ENCODE measurements around the gene ATRNL1. TPM values are rescaled to one million over a fixed set of nuclear protein-coding genes. Genes with fewer than 3 reads are reported as not detected.

The ATRNL1 gene
- total RNA-seq, 1 experiment from 2014 or later: not detected

DNA sequence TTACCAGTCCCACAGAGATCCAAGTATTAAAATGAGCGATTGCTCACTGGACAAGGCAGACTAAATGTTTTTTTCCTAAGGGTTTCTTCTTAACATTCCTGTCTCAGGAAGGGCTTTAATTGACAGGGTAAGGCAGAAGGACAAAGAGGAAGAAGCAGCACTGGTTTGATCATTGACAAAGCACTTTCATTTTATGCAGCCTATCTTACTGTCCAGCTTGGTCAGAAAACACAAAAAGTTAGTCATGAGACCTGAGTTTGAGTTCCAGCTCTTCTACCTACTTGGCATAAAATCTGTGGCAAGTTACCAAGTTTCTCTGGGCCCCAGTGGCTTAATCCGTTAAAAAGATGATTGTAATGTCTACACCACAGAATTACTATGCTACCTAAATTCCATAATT lies 721.4 kb downstream of the ATRNL1 start:
- Mint-ChIP-seq H3K4me3 (ENCODE audit: unreplicated experiment) (no peak overlapping the region), H3K27me3 (ENCODE audit: insufficient read depth, unreplicated experiment) (no peaks in the 10 kb centered on the region), H3K9me3 (ENCODE audit: unreplicated experiment) (no peaks in the 10 kb centered on the region), H3K4me1 (ENCODE audit: low read depth, unreplicated experiment) (no peaks in the 10 kb centered on the region), H3K36me3 (ENCODE audit: insufficient read depth, unreplicated experiment) (no peaks in the 10 kb centered on the region), H3K27ac (ENCODE audit: unreplicated experiment) (no peak overlapping the region)
- Histone ChIP-seq H3K36me3 (ENCODE audit: control insufficient read depth, insufficient read depth, low read length) (no peaks in the 10 kb centered on the region), H3K4me1 (no peaks in the 10 kb centered on the region), H3K9me3 (no peaks in the 10 kb centered on the region; the same call in 1 of the 2 replicates), H3K27me3 (replicated peaks; ENCODE audit: control insufficient read depth, insufficient read depth, low read length) (no peaks in the 10 kb centered on the region), H3K4me3 (ENCODE audit: low read depth, low read length) (no peak overlapping the region)
- DNase-seq: no peak
- no peak for TF ChIP-seq CTCF (IDR thresholded peaks at IDR 0.05; ENCODE audit: insufficient read depth in 1 of 2, low read depth in 1 of 2, low read length in 1 of 2, severe bottlenecking in 1 of 2, unreplicated experiment in 1 of 2)
- CTCF ChIA-PET: no interaction called here
- intact Hi-C loops (cut with micrococcal nuclease; ENCODE audit: unreplicated experiment): no loop called here
- POLR2A ChIA-PET: no interaction called here
- no TSS peak for BruUV-seq (replicated peaks)

DNA sequence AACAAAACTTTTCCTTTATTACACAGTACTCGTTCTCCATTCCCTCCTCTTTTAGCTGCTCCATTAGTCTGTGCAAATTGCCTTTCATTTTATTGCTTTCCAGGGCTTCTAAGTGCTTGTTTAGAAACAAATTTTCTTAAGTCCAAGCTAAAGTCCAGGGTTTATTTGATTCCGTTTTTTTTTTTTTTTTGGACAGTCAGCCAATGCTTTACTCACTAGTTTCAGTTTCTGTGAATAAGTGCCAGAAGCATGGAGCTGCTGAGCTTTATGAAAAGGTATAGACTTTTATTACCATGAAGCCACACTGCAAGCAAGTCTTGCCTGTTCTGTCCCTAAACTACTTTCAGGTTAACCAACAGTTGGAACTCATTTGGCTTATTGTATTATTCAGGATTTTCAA lies 724.8 kb downstream of the ATRNL1 start:
- peaks cover 11% of the 10 kb centered on the region for H3K9me3 Mint-ChIP-seq (ENCODE audit: unreplicated experiment)
- no peaks in the 10 kb centered on the region for H3K4me1 Mint-ChIP-seq (ENCODE audit: low read depth, unreplicated experiment)
- TF ChIP-seq CTCF (IDR thresholded peaks at IDR 0.05; ENCODE audit: insufficient read depth in 1 of 2, low read depth in 1 of 2, low read length in 1 of 2, severe bottlenecking in 1 of 2, unreplicated experiment in 1 of 2): no peak
- no peaks in the 10 kb centered on the region for H3K36me3 ChIP-seq (ENCODE audit: control insufficient read depth, insufficient read depth, low read length)
- ChIA-PET CTCF (no interaction called here), POLR2A (no interaction called here)
- no peak overlapping the region for H3K4me3 ChIP-seq (ENCODE audit: low read depth, low read length)
- no peak for DNase-seq
- no peak overlapping the region for H3K27ac Mint-ChIP-seq (ENCODE audit: unreplicated experiment)
- H3K4me3 Mint-ChIP-seq (ENCODE audit: unreplicated experiment): no peak overlapping the region
- BruUV-seq (replicated peaks): no TSS peak
- H3K4me1 ChIP-seq: no peaks in the 10 kb centered on the region
- no peaks in the 10 kb centered on the region for H3K27me3 ChIP-seq (replicated peaks; ENCODE audit: control insufficient read depth, insufficient read depth, low read length)
- H3K9me3 ChIP-seq: no peaks in the 10 kb centered on the region
- intact Hi-C loops (cut with micrococcal nuclease; ENCODE audit: unreplicated experiment): no loop called here
- no peaks in the 10 kb centered on the region for H3K36me3 Mint-ChIP-seq (ENCODE audit: insufficient read depth, unreplicated experiment)
- peaks cover 5% of the 10 kb centered on the region for H3K27me3 Mint-ChIP-seq (ENCODE audit: insufficient read depth, unreplicated experiment)

DNA sequence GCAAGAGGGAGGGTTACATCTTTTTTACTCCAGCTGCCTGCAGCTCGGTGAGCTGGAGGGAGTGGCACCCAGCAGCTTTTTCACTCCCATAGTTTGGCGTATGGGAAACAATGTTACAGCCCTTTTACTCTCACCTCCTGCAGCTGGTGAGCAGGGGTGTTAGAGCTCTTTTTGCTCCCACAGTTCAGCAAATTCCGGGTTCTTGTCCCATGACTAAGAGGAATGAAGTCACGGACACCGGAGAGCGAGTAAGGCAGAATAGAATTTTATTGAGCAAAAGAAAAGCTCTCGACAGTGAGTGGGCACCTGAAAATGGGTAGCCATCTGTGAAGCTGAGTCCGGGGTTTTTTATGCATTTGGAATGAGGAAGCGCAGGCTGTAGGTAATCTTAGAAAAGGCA lies 733.2 kb downstream of the ATRNL1 start:
- Mint-ChIP-seq H3K27me3 (ENCODE audit: insufficient read depth, unreplicated experiment) (peaks cover 9% of the 10 kb centered on the region), H3K36me3 (ENCODE audit: insufficient read depth, unreplicated experiment) (no peaks in the 10 kb centered on the region), H3K4me3 (ENCODE audit: unreplicated experiment) (no peak overlapping the region), H3K9me3 (ENCODE audit: unreplicated experiment) (peaks cover 11% of the 10 kb centered on the region), H3K27ac (ENCODE audit: unreplicated experiment) (no peak overlapping the region), H3K4me1 (ENCODE audit: low read depth, unreplicated experiment) (no peaks in the 10 kb centered on the region)
- no peak for TF ChIP-seq CTCF (IDR thresholded peaks at IDR 0.05; ENCODE audit: insufficient read depth in 1 of 2, low read depth in 1 of 2, low read length in 1 of 2, severe bottlenecking in 1 of 2, unreplicated experiment in 1 of 2)
- BruUV-seq (replicated peaks): no TSS peak
- Histone ChIP-seq H3K4me1 (no peaks in the 10 kb centered on the region), H3K4me3 (ENCODE audit: low read depth, low read length) (no peak overlapping the region), H3K36me3 (ENCODE audit: control insufficient read depth, insufficient read depth, low read length) (no peaks in the 10 kb centered on the region), H3K9me3 (no peaks in the 10 kb centered on the region), H3K27me3 (replicated peaks; ENCODE audit: control insufficient read depth, insufficient read depth, low read length) (no peaks in the 10 kb centered on the region)
- intact Hi-C loops (cut with micrococcal nuclease; ENCODE audit: unreplicated experiment): no loop called here
- no peak for DNase-seq
- ChIA-PET POLR2A (no interaction called here), CTCF (no interaction called here)

All from Caco-2 (cell line).